Chondrocyte (in vitro differentiated cells): Measurements from ENCODE around the gene DHCR7. TPM values are rescaled to one million over a fixed set of nuclear protein-coding genes. Genes with fewer than 3 reads are reported as not detected.
A peak's percentile ranks its signal among the peaks of the same experiment; 100 is the strongest.

ENCODE experiments used
- DNase-seq: peaks from one replicate; pipeline ENCODE4 v3.0.0; 2021; ENCODE audit warnings: mixed read lengths, low spot score
- H3K27ac Mint-ChIP-seq: one replicate; pipeline ENCODE4 v1.8.0; 2021; ENCODE audit warnings: mild to moderate bottlenecking, moderate library complexity, mixed read lengths; ENCODE audit not compliant: unreplicated experiment
- H3K27me3 Mint-ChIP-seq: 2 replicates; pipeline ENCODE4 v1.8.0; 2021; ENCODE audit warnings: low read depth, mixed read lengths
- H3K36me3 Mint-ChIP-seq: 2 replicates; pipeline ENCODE4 v1.8.0; 2021; ENCODE audit warnings: low read depth, mixed read lengths
- H3K4me1 Mint-ChIP-seq: 2 replicates; pipeline ENCODE4 v1.8.0; 2021; ENCODE audit warnings: low read depth, mild to moderate bottlenecking, mixed read lengths
- H3K4me3 Mint-ChIP-seq: one replicate; pipeline ENCODE4 v1.8.0; 2021; ENCODE audit warnings: mild to moderate bottlenecking, moderate library complexity, mixed read lengths; ENCODE audit not compliant: unreplicated experiment
- H3K9me3 Mint-ChIP-seq: 2 replicates; pipeline ENCODE4 v1.8.0; 2021; ENCODE audit warnings: low read depth, mixed read lengths
- total RNA-seq: library from RNA; stranded (reverse); gene quantifications from 3 replicates; pipeline ENCODE4 v1.2.1, GENCODE V29; 2021
- TF ChIP-seq, protein P1 (sequence below): fragments of 200-600 bp; sonication (generic); IDR thresholded peaks from 2 replicates; pipeline ENCODE4 v1.5.0; 2021; ENCODE audit warnings: antibody characterized with exemption, mild to moderate bottlenecking, moderate library complexity

The DHCR7 gene
- total RNA-seq, 1 donor from 2014 or later = 57.5 TPM

DNA sequence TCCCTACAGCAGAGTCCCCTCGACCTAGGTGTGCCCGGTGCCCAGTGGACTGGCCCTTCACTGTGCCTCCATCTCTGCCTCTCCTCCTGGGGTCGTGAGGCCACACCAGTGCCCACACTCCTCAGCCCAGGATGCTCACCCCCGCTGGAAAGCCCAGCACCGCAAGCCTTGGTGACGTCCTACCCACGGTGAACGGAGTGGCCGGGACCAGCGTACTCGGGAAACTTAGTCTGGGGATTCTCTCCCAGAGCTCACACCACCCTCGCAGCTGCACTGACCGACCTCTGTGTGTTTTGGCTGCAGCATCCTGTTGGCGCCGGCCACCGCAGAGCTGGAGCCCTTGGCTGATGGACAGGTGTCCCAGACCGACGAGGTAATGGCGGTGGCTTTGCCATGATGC, 43.3 kb upstream of the DHCR7 start:
- TF ChIP-seq, protein P1, sequence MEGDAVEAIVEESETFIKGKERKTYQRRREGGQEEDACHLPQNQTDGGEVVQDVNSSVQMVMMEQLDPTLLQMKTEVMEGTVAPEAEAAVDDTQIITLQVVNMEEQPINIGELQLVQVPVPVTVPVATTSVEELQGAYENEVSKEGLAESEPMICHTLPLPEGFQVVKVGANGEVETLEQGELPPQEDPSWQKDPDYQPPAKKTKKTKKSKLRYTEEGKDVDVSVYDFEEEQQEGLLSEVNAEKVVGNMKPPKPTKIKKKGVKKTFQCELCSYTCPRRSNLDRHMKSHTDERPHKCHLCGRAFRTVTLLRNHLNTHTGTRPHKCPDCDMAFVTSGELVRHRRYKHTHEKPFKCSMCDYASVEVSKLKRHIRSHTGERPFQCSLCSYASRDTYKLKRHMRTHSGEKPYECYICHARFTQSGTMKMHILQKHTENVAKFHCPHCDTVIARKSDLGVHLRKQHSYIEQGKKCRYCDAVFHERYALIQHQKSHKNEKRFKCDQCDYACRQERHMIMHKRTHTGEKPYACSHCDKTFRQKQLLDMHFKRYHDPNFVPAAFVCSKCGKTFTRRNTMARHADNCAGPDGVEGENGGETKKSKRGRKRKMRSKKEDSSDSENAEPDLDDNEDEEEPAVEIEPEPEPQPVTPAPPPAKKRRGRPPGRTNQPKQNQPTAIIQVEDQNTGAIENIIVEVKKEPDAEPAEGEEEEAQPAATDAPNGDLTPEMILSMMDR = no peak
- Mint-ChIP-seq H3K27ac (no peak overlapping the region), H3K27me3 (no peaks in the 10 kb centered on the region), H3K36me3 (peaks cover 48% of the 10 kb centered on the region), H3K4me1 (peaks cover 10% of the 10 kb centered on the region), H3K4me3 (no peak overlapping the region), H3K9me3 (peaks cover 2% of the 10 kb centered on the region)
- peak; percentile 79 for DNase-seq

- TF ChIP-seq, protein P1 = no peak
Measured at GRCh38 chr11:71490731-71491390, 42.7 kb upstream of the DHCR7 start.

DNA sequence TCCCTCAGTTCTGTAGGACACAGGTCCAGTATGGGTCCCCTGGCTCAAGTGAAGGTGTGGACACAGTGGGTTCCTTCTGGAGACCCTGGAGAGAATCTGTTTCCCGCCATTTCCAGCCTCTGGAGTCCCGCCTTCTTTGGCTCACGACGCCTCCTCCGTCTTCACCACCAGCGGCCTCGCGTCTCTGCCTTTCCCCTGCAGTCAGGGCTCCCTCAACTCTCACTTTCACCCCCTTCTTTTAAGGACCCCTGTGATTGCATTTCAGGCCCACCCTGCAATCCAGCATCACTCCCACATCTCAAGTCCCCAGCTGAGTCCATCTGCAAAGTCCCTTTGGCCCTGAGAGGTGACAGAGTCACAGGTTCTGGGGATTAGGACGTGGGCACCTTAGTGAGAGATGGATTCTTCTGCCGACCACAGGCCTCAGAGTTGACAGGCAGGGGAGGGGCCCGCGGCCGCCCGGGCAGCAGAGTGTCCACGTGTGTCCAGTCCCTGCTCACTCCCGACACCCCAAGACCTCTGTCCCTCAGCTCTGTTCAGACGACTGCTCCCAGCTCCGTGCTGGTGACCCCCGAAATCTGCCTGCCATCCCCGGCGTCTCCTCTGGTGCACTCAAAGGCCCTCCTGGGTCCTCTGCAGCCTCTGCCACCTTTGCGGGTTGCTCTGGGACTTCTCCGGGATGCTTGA, 42.0 kb upstream of the DHCR7 start:
- no peaks in the 10 kb centered on the region for H3K27me3 Mint-ChIP-seq
- DNase-seq = peak; percentile 79
- TF ChIP-seq, protein P1 = no peak
- H3K4me3 Mint-ChIP-seq = no peak overlapping the region
- H3K4me1 Mint-ChIP-seq = peaks cover 10% of the 10 kb centered on the region
- H3K9me3 Mint-ChIP-seq = no peaks in the 10 kb centered on the region
- no peak overlapping the region for H3K27ac Mint-ChIP-seq
- peaks cover 54% of the 10 kb centered on the region for H3K36me3 Mint-ChIP-seq

More at GRCh38 chr11:71490731-71491390, 42.7 kb upstream of the DHCR7 start:
- Mint-ChIP-seq H3K4me1 (peaks cover 10% of the 10 kb centered on the region), H3K27me3 (no peaks in the 10 kb centered on the region), H3K9me3 (no peaks in the 10 kb centered on the region), H3K36me3 (peaks cover 53% of the 10 kb centered on the region), H3K4me3 (no peak overlapping the region), H3K27ac (no peak overlapping the region)
- DNase-seq = peak; percentile 83

GRCh38 chr11:71489311-71490043, 41.3 kb upstream of the DHCR7 start:
- no peak overlapping the region for H3K27ac Mint-ChIP-seq
- H3K9me3 Mint-ChIP-seq = no peaks in the 10 kb centered on the region
- H3K36me3 Mint-ChIP-seq = peaks cover 53% of the 10 kb centered on the region
- no peak overlapping the region for H3K4me3 Mint-ChIP-seq
- no peaks in the 10 kb centered on the region for H3K27me3 Mint-ChIP-seq
- DNase-seq = peak; percentile 84
- H3K4me1 Mint-ChIP-seq = peaks cover 10% of the 10 kb centered on the region
- TF ChIP-seq, protein P1 = no peak

DNA sequence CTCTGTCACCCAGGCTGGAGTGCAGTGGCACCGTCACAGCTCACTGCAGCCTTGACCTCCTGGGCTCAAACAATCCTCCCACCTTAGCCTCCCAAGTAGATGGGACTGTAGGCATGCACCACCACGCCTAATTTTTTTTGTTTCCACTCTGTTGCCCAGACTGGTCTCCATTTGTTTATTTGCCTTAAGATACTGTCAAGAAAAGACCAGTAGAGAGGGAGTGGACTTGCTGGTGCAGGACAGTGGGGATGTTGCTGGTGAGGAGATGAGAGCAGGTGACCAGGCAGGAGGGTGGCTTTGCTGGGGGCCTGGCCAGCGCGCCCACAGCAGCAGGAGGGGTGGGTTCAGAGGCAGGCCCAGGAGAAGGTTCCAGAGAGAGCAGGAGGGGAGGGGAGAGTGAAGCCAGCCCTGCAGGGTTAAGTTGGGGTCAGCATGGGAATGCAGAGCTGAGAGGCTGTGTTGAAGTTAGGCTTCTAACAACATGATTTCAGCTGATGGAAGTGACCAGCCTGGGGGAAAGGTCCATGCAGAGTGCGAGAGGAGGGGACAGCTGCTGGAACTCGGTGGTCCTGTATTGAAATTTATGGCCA, 40.6 kb upstream of the DHCR7 start:
- peaks cover 10% of the 10 kb centered on the region for H3K4me1 Mint-ChIP-seq
- H3K4me3 Mint-ChIP-seq = no peak overlapping the region
- no peaks in the 10 kb centered on the region for H3K27me3 Mint-ChIP-seq
- TF ChIP-seq, protein P1 = no peak
- DNase-seq = peak; percentile 41
- H3K36me3 Mint-ChIP-seq = peaks cover 55% of the 10 kb centered on the region
- no peak overlapping the region for H3K27ac Mint-ChIP-seq
- no peaks in the 10 kb centered on the region for H3K9me3 Mint-ChIP-seq
